CD4-positive, alpha-beta T cell treated with Interleukin-1 beta for 1 hour (primary cell): Measurements from ENCODE around the gene ACTN2.

ENCODE experiments used
- DNase-seq, 2 donors: peaks; one replicate each; pipeline ENCODE4 v3.0.0-alpha.2; 2020 to 2022

The ACTN2 gene

DNA sequence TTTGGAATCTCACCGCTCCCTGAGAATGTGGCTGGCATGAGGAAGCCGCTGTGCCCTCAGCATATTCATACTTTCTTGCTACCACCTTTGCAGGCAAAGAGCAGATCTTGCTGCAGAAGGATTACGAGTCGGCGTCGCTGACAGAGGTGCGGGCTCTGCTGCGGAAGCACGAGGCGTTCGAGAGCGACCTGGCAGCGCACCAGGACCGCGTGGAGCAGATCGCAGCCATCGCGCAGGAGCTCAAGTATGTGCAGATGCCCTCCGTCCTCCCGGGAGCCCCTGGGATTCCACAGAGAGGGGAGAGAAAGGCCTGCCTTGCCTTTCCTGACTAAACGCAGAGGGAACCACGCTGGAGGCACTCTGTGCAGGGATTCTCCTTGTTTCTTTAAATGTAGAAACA is 58.2 kb downstream of the ACTN2 start:
- DNase-seq, result no peak

GRCh38 chr1:236746785-236747184 is 60.5 kb downstream of the ACTN2 start:
- DNase-seq, result no peak

GRCh38 chr1:236747311-236747985 is 61.1 kb downstream of the ACTN2 start:
- no peak for DNase-seq

DNA sequence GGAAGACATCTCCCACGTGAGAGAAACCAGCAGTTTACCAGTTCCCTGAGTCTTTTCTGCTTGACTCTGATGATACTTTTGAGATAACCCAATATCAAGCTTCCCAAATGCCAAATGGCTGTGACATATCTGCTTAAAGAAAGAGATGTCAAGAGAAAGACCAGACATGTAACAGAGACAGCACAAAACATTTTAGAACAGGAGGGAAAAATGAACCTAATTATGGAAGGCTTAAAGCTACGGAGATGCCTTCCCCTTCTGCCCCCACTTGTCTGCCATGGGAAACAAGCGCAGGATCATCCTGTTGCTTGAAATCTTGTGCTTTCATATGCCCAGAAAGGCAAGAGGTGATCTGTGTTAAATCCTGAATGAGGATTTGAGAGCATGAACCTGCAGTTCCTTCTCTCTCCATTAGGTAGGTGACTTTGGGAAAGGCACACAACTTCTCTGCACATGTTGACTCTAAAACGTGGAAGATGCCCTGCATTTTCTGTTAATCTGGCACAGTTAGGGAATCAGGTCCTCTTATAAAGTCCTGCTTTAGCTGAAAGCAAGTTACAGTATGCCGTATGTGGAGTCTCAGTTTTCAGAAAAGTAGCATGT is 62.1 kb downstream of the ACTN2 start:
- no peak for DNase-seq

GRCh38 chr1:236750928-236751327 is 64.6 kb downstream of the ACTN2 start:
- no peak for DNase-seq

DNA sequence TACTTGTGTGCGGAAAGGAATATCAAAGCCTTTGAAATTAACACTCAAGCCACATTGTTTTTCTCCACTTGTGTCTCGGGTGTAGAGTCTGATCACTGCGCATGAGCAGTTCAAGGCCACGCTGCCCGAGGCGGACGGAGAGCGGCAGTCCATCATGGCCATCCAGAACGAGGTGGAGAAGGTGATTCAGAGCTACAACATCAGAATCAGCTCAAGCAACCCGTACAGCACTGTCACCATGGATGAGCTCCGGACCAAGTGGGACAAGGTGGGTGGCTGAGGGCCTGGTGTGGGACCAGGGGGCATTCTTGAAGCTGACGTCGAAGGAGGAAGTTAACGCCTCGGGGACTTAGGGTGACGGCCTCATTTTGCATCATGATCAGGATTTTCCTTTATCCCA is 65.1 kb downstream of the ACTN2 start:
- no peak for DNase-seq

DNA sequence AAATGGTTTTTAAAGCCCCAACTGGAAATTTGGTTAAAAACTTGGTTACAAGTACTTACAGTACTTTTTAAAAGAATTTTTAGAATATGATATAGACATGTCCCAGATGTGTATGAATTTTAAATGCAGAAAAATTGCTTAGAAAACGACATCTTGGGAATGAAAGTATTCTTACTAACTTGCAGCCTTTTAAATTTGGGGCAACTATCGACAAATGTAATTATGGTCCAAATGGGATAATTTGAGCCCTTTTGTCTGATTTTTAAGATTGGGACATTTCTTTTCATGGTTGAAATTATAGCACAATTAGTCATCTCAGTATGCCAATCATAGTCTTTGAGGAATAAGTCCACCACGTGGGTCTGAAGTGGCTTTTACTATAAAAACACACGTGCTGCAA is 65.6 kb downstream of the ACTN2 start:
- DNase-seq, result no peak

GRCh38 chr1:236753516-236753915 is 67.2 kb downstream of the ACTN2 start:
- no peak for DNase-seq

DNA sequence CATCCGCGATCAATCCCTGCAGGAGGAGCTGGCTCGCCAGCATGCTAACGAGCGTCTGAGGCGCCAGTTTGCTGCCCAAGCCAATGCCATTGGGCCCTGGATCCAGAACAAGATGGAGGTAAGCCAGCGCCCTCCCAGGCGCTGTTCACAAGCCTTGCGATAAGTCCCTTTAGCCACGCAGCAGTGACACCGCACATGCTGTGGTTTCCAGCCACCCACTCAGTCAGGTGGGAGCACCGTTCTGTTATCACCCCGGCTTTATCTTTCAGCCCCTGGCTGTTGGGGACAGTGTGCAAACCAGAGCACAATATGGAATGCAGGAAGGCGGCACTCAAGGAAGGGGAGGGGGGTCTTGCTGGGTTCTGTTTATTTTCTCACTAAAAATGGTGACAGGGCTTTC is 67.7 kb downstream of the ACTN2 start:
- no peak for DNase-seq

DNA sequence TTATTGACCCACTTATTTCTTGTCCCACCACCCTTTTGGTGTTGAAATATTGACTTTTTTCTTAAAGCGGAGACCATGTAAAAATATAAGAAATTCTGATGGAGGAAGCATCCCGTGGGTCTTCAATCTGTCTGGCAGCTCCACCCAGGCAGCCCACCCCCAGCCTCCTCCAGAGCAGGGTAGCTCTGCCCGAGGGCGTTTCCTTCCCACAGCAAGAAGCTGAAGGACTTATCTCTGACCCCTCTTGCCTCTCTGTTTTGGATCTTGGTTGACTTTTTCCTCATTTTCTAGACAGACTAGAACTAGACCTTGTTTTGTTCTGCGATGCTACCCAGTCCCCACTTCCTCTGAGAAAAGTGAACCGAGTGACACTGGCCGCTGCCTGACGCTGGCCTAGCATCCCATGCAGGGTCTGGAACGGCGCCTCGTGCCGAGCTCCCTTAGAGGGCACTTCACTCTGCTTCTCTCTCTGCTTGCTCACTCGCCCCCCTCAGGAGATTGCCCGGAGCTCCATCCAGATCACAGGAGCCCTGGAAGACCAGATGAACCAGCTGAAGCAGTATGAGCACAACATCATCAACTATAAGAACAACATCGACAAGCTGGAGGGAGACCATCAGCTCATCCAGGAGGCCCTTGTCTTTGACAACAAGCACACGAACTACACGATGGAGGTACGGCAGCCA is 68.4 kb downstream of the ACTN2 start:
- no peak for DNase-seq

- no peak for DNase-seq
These were observed 71.3 kb downstream of the ACTN2 start for GRCh38 chr1:236757640-236758039.

DNA sequence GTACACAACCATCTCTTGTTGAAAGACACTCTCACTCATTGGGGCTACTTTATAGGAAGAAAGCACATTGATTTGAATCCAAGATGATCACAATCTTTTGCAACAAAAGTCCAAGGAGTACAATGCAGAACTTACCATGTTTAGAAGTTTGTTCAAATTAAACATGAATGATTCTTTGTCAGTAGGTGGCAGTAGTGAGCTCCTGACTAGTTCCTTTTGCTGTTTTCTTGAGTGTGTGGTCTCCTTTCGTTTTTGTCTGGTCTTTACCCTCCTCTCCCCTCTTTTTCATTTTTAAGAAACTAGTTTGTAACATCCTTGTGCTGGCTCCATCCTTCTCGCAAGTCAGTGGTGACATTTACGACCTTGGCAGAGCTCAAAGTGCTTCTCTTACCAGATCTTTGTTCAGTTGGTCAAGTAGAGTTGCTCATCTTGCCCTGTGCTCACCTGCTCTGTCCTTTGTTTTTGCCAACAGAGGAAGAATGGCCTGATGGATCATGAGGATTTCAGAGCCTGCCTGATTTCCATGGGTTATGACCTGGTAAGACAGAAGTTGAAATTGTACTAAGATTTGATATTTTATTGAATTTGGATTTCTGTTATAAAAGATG is 73.1 kb downstream of the ACTN2 start:
- DNase-seq, result peak in 1 of 2 donors; percentile 46

DNA sequence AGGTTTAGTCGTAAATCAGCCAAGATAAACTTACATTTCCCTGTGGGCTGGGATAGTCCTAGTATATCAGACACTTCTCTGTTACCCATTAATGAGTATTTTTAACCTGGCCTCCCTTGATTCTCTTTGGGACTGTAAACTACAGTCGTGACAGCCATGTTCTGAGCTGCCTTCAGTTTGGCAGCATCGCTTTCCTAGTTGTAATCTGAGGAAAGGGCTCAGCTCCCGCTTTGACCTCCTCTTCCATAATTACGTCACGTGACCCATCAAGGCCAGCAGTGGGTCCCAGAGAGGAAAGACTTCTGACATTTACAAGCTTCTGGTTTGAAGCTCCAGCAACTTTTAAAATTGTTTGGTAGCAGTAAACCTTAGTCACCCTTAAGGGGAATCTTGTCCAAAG is 74.2 kb downstream of the ACTN2 start:
- no peak for DNase-seq

GRCh38 chr1:236760986-236761385 is 74.7 kb downstream of the ACTN2 start:
- DNase-seq, result no peak

DNA sequence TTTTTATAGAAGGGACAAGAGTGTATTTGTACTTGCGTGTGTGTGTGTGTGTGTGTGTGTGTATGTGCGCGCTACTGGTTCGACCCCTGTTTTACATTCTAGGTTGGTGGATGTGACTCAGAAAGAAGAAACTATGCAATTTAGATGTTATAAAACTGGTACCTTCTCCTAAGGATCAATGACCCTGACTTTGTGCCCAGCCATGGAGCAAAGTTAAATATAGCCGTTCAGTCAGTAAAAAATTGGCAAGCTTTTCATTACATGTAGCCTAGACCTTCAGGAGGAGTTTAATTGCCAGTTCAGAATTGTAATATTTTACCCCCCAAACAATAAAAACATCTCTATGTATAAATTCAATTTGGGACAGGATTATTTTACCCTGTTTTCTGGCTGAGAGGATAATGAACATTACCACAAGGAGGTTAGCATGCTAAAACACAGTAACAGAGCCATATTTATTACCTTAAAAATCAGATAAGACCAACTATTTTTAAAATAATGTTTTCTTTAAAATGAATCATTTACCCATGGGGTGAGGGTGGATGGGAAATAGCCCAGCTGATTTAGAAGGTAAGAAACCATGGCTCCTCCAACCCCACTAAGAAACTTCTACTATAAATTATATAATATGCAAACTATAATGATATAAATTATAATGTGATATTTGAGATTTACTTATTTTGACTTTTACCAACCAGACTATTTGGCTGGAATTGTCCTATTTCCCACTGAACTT is 75.3 kb downstream of the ACTN2 start:
- DNase-seq, result no peak

GRCh38 chr1:236762410-236762809 is 76.1 kb downstream of the ACTN2 start:
- DNase-seq, result no peak

DNA sequence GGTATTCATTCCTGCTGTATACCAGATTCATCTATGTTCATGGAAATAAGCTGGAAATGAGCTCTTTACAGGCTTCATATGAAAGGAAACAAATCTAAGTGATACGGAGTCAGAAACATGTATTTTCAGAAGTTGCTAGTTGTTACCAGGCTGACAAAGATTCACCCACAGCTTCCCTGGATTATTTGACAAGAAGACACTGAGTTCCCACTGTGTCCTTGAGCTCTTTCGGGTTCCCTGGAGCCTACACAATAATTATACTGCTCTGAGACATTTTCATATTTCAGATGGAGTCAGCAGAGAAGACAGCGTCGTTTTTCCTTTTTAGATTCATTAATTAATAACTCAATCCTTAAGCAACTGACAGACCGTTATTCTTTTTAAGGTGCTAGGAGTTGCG is 79.5 kb downstream of the ACTN2 start:
- DNase-seq, result no peak

DNA sequence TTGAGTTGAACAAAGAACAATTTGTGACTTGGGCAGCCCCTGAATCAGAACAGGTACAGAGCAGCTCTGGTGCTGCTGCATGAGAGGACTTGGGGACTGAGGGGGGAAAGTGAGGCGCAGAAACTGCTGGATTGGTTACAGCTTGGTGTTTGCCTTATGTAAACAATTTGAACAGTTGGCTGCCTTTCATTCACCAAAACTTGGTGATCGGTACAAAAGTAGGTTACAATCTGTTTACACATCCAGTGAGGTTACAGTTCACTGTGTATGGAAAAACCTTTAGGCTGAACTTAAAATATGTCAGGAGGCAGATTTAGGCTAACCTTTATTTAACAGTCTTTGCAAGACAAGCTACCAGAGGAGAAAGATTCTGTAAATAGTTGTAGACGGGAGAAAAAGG is 80.2 kb downstream of the ACTN2 start:
- DNase-seq, result no peak

- DNase-seq, result no peak
These were observed 81.0 kb downstream of the ACTN2 start for GRCh38 chr1:236767276-236767675.

DNA sequence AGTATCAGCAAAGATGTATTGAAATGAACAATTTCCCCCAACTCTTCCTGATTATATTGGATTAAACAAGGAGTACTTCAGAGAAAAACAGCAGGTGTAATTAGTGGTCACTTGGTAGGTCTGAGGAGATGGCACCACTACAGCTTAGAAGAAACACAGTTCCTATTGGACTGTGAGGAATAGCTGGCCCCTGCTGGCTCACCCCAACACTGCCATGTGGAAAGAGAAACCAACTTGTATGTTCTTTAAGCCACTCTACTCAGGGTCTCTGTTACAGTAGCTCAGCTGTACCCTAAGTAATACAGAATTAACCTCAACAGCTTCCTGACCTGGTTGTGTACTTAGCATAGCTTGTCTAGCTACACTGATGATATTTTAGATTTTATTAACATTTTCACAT is 82.3 kb downstream of the ACTN2 start:
- no peak for DNase-seq

GRCh38 chr1:236773919-236774318 is 87.6 kb downstream of the ACTN2 start:
- DNase-seq, result no peak

GRCh38 chr1:236774926-236775325 is 88.6 kb downstream of the ACTN2 start:
- no peak for DNase-seq

DNA sequence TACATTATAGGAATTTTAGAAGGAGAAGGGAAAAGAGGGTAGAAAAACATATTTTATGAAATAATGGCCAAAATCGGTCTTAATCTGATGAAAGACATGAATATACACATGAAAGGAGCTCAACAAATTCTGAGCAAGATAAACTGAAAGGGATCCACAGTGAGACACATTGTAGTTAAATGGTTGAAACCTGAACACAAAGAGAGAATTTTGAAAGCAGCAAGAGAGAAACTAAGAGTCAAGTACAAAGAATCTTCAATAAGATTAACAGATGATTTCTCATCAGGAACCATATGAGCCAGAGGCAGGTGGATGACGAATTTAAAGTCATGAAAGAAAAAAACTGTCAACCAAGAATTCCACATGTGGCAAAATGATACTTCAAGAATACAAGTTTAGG is 93.0 kb downstream of the ACTN2 start:
- DNase-seq, result no peak
